ENCODE results near the gene DDX39A.

Gene DDX39A

GRCh38 chr19:14412996-14413692 lies 6.0 kb downstream of the DDX39A start:
- peak overlapping the region; percentile 4 for H3K4me2 ChIP-seq (ENCODE audit: low read length)
- H3K27me3 ChIP-seq (ENCODE audit: control insufficient read depth, insufficient read depth, low read length) = no peaks in the 10 kb centered on the region
- peaks cover 63% of the 10 kb centered on the region for H3K36me3 ChIP-seq (ENCODE audit: insufficient read depth, low read length)
- no peak overlapping the region for H3K4me3 ChIP-seq (ENCODE audit: low read length)
- H3K4me1 ChIP-seq (ENCODE audit: control insufficient read depth, insufficient read depth, low read length) = peaks cover 22% of the 10 kb centered on the region
- H3K9ac ChIP-seq (ENCODE audit: low read depth, low read length) = no peak overlapping the region
- no peaks in the 10 kb centered on the region for H3K9me3 ChIP-seq (replicated peaks; ENCODE audit: low read length)

- H3K4me2 ChIP-seq (ENCODE audit: low read length) = no peak overlapping the region
- H3K27me3 ChIP-seq (ENCODE audit: control insufficient read depth, insufficient read depth, low read length) = no peaks in the 10 kb centered on the region
- no peak overlapping the region for H3K4me3 ChIP-seq (ENCODE audit: low read length)
- H3K36me3 ChIP-seq (ENCODE audit: insufficient read depth, low read length) = peaks cover 70% of the 10 kb centered on the region
- H3K9ac ChIP-seq (ENCODE audit: low read depth, low read length) = no peak overlapping the region
- H3K9me3 ChIP-seq (replicated peaks; ENCODE audit: low read length) = no peaks in the 10 kb centered on the region
- peaks cover 22% of the 10 kb centered on the region for H3K4me1 ChIP-seq (ENCODE audit: control insufficient read depth, insufficient read depth, low read length)
Observed at GRCh38 chr19:14412324-14412995, 6.7 kb downstream of the DDX39A start.

- Histone ChIP-seq H3K36me3 (ENCODE audit: insufficient read depth, low read length) (peaks cover 74% of the 10 kb centered on the region), H3K4me3 (ENCODE audit: low read length) (no peak overlapping the region), H3K4me2 (ENCODE audit: low read length) (no peak overlapping the region), H3K27me3 (ENCODE audit: control insufficient read depth, insufficient read depth, low read length) (no peaks in the 10 kb centered on the region), H3K9me3 (replicated peaks; ENCODE audit: low read length) (no peaks in the 10 kb centered on the region), H3K9ac (ENCODE audit: low read depth, low read length) (no peak overlapping the region), H3K4me1 (ENCODE audit: control insufficient read depth, insufficient read depth, low read length) (peaks cover 19% of the 10 kb centered on the region)
Observed at GRCh38 chr19:14411938-14412245, 7.2 kb downstream of the DDX39A start.

GRCh38 chr19:14411161-14411937 lies 7.8 kb downstream of the DDX39A start:
- H3K9me3 ChIP-seq (replicated peaks; ENCODE audit: low read length) = no peaks in the 10 kb centered on the region
- H3K27me3 ChIP-seq (ENCODE audit: control insufficient read depth, insufficient read depth, low read length) = no peaks in the 10 kb centered on the region
- no peak overlapping the region for H3K4me3 ChIP-seq (ENCODE audit: low read length)
- H3K4me2 ChIP-seq (ENCODE audit: low read length) = no peak overlapping the region
- peaks cover 14% of the 10 kb centered on the region for H3K4me1 ChIP-seq (ENCODE audit: control insufficient read depth, insufficient read depth, low read length)
- peaks cover 77% of the 10 kb centered on the region for H3K36me3 ChIP-seq (ENCODE audit: insufficient read depth, low read length)
- H3K9ac ChIP-seq (ENCODE audit: low read depth, low read length) = no peak overlapping the region

GRCh38 chr19:14410091-14411051 lies 8.8 kb downstream of the DDX39A start:
- Histone ChIP-seq H3K4me3 (ENCODE audit: low read length) (no peak overlapping the region), H3K27me3 (ENCODE audit: control insufficient read depth, insufficient read depth, low read length) (no peaks in the 10 kb centered on the region), H3K36me3 (ENCODE audit: insufficient read depth, low read length) (peaks cover 80% of the 10 kb centered on the region), H3K4me1 (ENCODE audit: control insufficient read depth, insufficient read depth, low read length) (peaks cover 9% of the 10 kb centered on the region), H3K4me2 (ENCODE audit: low read length) (no peak overlapping the region), H3K9ac (ENCODE audit: low read depth, low read length) (no peak overlapping the region), H3K9me3 (replicated peaks; ENCODE audit: low read length) (no peaks in the 10 kb centered on the region)

- no peak overlapping the region for H3K9ac ChIP-seq (ENCODE audit: low read depth, low read length)
Observed at GRCh38 chr19:14409146-14410023, 9.8 kb downstream of the DDX39A start.

GRCh38 chr19:14408491-14409145 lies 10.5 kb downstream of the DDX39A start:
- H3K9me3 ChIP-seq (replicated peaks; ENCODE audit: low read length) = no peaks in the 10 kb centered on the region
- peaks cover 86% of the 10 kb centered on the region for H3K36me3 ChIP-seq (ENCODE audit: insufficient read depth, low read length)

More at GRCh38 chr19:14409146-14410023, 9.8 kb downstream of the DDX39A start:
- Histone ChIP-seq H3K27me3 (ENCODE audit: control insufficient read depth, insufficient read depth, low read length) (no peaks in the 10 kb centered on the region), H3K4me3 (ENCODE audit: low read length) (no peak overlapping the region), H3K4me2 (ENCODE audit: low read length) (no peak overlapping the region), H3K4me1 (ENCODE audit: control insufficient read depth, insufficient read depth, low read length) (peaks cover 9% of the 10 kb centered on the region), H3K9me3 (replicated peaks; ENCODE audit: low read length) (no peaks in the 10 kb centered on the region), H3K36me3 (ENCODE audit: insufficient read depth, low read length) (peaks cover 83% of the 10 kb centered on the region)

GRCh38 chr19:14407605-14408484 lies 11.3 kb downstream of the DDX39A start:
- H3K36me3 ChIP-seq (ENCODE audit: insufficient read depth, low read length) = peaks cover 90% of the 10 kb centered on the region
- H3K9ac ChIP-seq (ENCODE audit: low read depth, low read length) = no peak overlapping the region
- H3K27me3 ChIP-seq (ENCODE audit: control insufficient read depth, insufficient read depth, low read length) = no peaks in the 10 kb centered on the region
- no peak overlapping the region for H3K4me3 ChIP-seq (ENCODE audit: low read length)
- H3K4me1 ChIP-seq (ENCODE audit: control insufficient read depth, insufficient read depth, low read length) = no peaks in the 10 kb centered on the region
- H3K9me3 ChIP-seq (replicated peaks; ENCODE audit: low read length) = no peaks in the 10 kb centered on the region
- H3K4me2 ChIP-seq (ENCODE audit: low read length) = no peak overlapping the region

More at GRCh38 chr19:14408491-14409145, 10.5 kb downstream of the DDX39A start:
- Histone ChIP-seq H3K4me3 (ENCODE audit: low read length) (no peak overlapping the region), H3K4me2 (ENCODE audit: low read length) (no peak overlapping the region), H3K27me3 (ENCODE audit: control insufficient read depth, insufficient read depth, low read length) (no peaks in the 10 kb centered on the region), H3K4me1 (ENCODE audit: control insufficient read depth, insufficient read depth, low read length) (peaks cover 4% of the 10 kb centered on the region), H3K9ac (ENCODE audit: low read depth, low read length) (no peak overlapping the region)

- H3K9ac ChIP-seq (ENCODE audit: low read depth, low read length) = no peak overlapping the region
- H3K4me2 ChIP-seq (ENCODE audit: low read length) = no peak overlapping the region
Observed at GRCh38 chr19:14406645-14407401, 12.3 kb downstream of the DDX39A start.

More at GRCh38 chr19:14406645-14407401, 12.3 kb downstream of the DDX39A start:
- peaks cover 85% of the 10 kb centered on the region for H3K36me3 ChIP-seq (ENCODE audit: insufficient read depth, low read length)
- peaks cover 8% of the 10 kb centered on the region for H3K4me1 ChIP-seq (ENCODE audit: control insufficient read depth, insufficient read depth, low read length)
- H3K9me3 ChIP-seq (replicated peaks; ENCODE audit: low read length) = no peaks in the 10 kb centered on the region
- no peaks in the 10 kb centered on the region for H3K27me3 ChIP-seq (ENCODE audit: control insufficient read depth, insufficient read depth, low read length)
- no peak overlapping the region for H3K4me3 ChIP-seq (ENCODE audit: low read length)

All from skeletal muscle satellite cell (primary cell).